Endodermal cell (in vitro differentiated cells): Measurements from ENCODE around the gene DOCK7. TPM values are rescaled to one million over a fixed set of nuclear protein-coding genes. Genes with fewer than 3 reads are reported as not detected.
A peak's percentile ranks its signal among the peaks of the same experiment; 100 is the strongest.

Experiments
- DNase-seq: peaks from one replicate; pipeline ENCODE4 v3.0.0-alpha.2; 2017
- H3K27ac ChIP-seq: 2 replicates; pipeline ENCODE4 v1.5.1; 2013; ENCODE audit warnings: mild to moderate bottlenecking, low read depth, low read length, moderate library complexity
- H3K27me3 ChIP-seq: 2 replicates; pipeline ENCODE4 v1.6.1; 2013; ENCODE audit warnings: mild to moderate bottlenecking, low read length, moderate library complexity; ENCODE audit not compliant: insufficient read depth, control insufficient read depth, poor library complexity, severe bottlenecking
- H3K36me3 ChIP-seq: 2 replicates; pipeline ENCODE4 v1.7.0; 2013; ENCODE audit warnings: mild to moderate bottlenecking, low read length, moderate library complexity; ENCODE audit not compliant: control insufficient read depth, insufficient read depth
- H3K4me1 ChIP-seq: one replicate; pipeline ENCODE4 v1.7.0; 2013; ENCODE audit warnings: low read length; ENCODE audit not compliant: control insufficient read depth, insufficient read depth
- H3K4me3 ChIP-seq: 2 replicates; pipeline ENCODE4 v1.5.1; 2013; ENCODE audit warnings: mild to moderate bottlenecking, low read length, moderate library complexity
- H3K9ac ChIP-seq: 2 replicates; pipeline ENCODE4 v1.6.1; 2013; ENCODE audit warnings: mild to moderate bottlenecking, low read length, moderate library complexity; ENCODE audit not compliant: poor library complexity, severe bottlenecking; ENCODE audit errors: extremely low read depth
- H3K9me3 ChIP-seq: 2 replicates; pipeline ENCODE4 v1.6.1; 2013; ENCODE audit warnings: mild to moderate bottlenecking, low read length, moderate library complexity; ENCODE audit not compliant: control insufficient read depth
- H3K27ac Mint-ChIP-seq: 2 replicates; pipeline ENCODE4 v1.8.0; 2020; ENCODE audit warnings: mixed read lengths
- H3K27me3 Mint-ChIP-seq: 2 replicates; pipeline ENCODE4 v1.8.0; 2021; ENCODE audit warnings: mild to moderate bottlenecking, mixed read lengths; ENCODE audit not compliant: insufficient read depth
- H3K36me3 Mint-ChIP-seq: 2 replicates; pipeline ENCODE4 v1.8.0; 2020; ENCODE audit warnings: low read depth, mixed read lengths
- H3K4me1 Mint-ChIP-seq: 2 replicates; pipeline ENCODE4 v1.8.0; 2020; ENCODE audit warnings: mixed read lengths
- H3K4me3 Mint-ChIP-seq: 2 replicates; pipeline ENCODE4 v1.8.0; 2020; ENCODE audit warnings: mild to moderate bottlenecking, moderate library complexity, mixed read lengths
- H3K9me3 Mint-ChIP-seq: 2 replicates; pipeline ENCODE4 v1.8.0; 2020; ENCODE audit warnings: mild to moderate bottlenecking, mixed read lengths
- CTCF ChIP-seq: fragments of 200-600 bp; sonication (generic); conservative IDR thresholded peaks from 2 replicates; pipeline ENCODE4 v1.5.0; 2021; ENCODE audit warnings: antibody characterized with exemption, mild to moderate bottlenecking
- WGBS, 2 experiments: methylation state at CpG; one replicate each; pipeline versions ENCODE4 v1.1.5 to v1.1.7; 2013; ENCODE audit warnings: missing lambda C conversion rate in 2 of 2, mixed read lengths in 1 of 2; ENCODE audit not compliant: insufficient coverage in 1 of 2, insufficient read length in 1 of 2; 5-methylcytosine and 5-hydroxymethylcytosine counted together
- total RNA-seq, 2 donors: library from RNA; stranded (reverse); fragmentation: NEBNext Ultra II Directional in 1 of 2; extraction: Animal tissue kit (Norgen Biotek cat#: 25700) in 1 of 2; gene quantifications; 2 replicates in 1 of 2; 3 replicates in 1 of 2; pipeline ENCODE4 v1.2.1, GENCODE V29; 2021

Gene DOCK7
- total RNA-seq, 2 donors from 2014 or later = 66.8 to 72.8 TPM

GRCh38 chr1:62726011-62726442 is 37.8 kb upstream of the DOCK7 start:
- H3K4me3 ChIP-seq = no peak overlapping the region
- Mint-ChIP-seq H3K36me3 (peaks cover 2% of the 10 kb centered on the region), H3K4me1 (peaks cover 52% of the 10 kb centered on the region), H3K27me3 (no peaks in the 10 kb centered on the region), H3K9me3 (no peaks in the 10 kb centered on the region), H3K27ac (no peak overlapping the region), H3K4me3 (no peak overlapping the region)
- DNase-seq = no peak
- WGBS, 2 experiments = 83 to 93% methylated on average over 1 to 2 of the region's 2 CpGs
- peak overlapping the region; percentile 14 for H3K27ac ChIP-seq
- H3K9ac ChIP-seq = no peak overlapping the region
- H3K27me3 ChIP-seq = no peaks in the 10 kb centered on the region
- H3K9me3 ChIP-seq = no peaks in the 10 kb centered on the region
- H3K36me3 ChIP-seq = no peaks in the 10 kb centered on the region
- peaks cover 13% of the 10 kb centered on the region for H3K4me1 ChIP-seq
- no peak for TF ChIP-seq CTCF

GRCh38 chr1:62725255-62725654 is 37.1 kb upstream of the DOCK7 start:
- peak overlapping the region; percentile 4 for H3K27ac Mint-ChIP-seq
- no peaks in the 10 kb centered on the region for H3K36me3 Mint-ChIP-seq
- no peak overlapping the region for H3K4me3 Mint-ChIP-seq
- no peaks in the 10 kb centered on the region for H3K27me3 ChIP-seq
- peaks cover 13% of the 10 kb centered on the region for H3K4me1 ChIP-seq
- H3K27ac ChIP-seq = peak overlapping the region; percentile 14
- no peaks in the 10 kb centered on the region for H3K36me3 ChIP-seq
- WGBS, 2 experiments = 50 to 74% methylated on average over 1 of the region's 1 CpG
- no peaks in the 10 kb centered on the region for H3K27me3 Mint-ChIP-seq
- no peaks in the 10 kb centered on the region for H3K9me3 Mint-ChIP-seq
- H3K4me3 ChIP-seq = no peak overlapping the region
- H3K9me3 ChIP-seq = no peaks in the 10 kb centered on the region
- no peak for DNase-seq
- no peak overlapping the region for H3K9ac ChIP-seq
- peaks cover 52% of the 10 kb centered on the region for H3K4me1 Mint-ChIP-seq
- TF ChIP-seq CTCF = no peak

GRCh38 chr1:62724430-62724829 is 36.2 kb upstream of the DOCK7 start:
- H3K9me3 Mint-ChIP-seq = no peaks in the 10 kb centered on the region
- H3K27me3 ChIP-seq = no peaks in the 10 kb centered on the region
- no peaks in the 10 kb centered on the region for H3K27me3 Mint-ChIP-seq
- no peak overlapping the region for H3K27ac ChIP-seq
- peaks cover 13% of the 10 kb centered on the region for H3K4me1 ChIP-seq
- DNase-seq = no peak
- H3K9ac ChIP-seq = no peak overlapping the region
- H3K27ac Mint-ChIP-seq = peak overlapping the region; percentile 78
- 93 to 100% methylated on average over 3 of the region's 3 CpGs for WGBS, 2 experiments
- H3K4me3 Mint-ChIP-seq = no peak overlapping the region
- H3K4me3 ChIP-seq = no peak overlapping the region
- H3K9me3 ChIP-seq = no peaks in the 10 kb centered on the region
- no peaks in the 10 kb centered on the region for H3K36me3 Mint-ChIP-seq
- no peak for TF ChIP-seq CTCF
- no peaks in the 10 kb centered on the region for H3K36me3 ChIP-seq
- H3K4me1 Mint-ChIP-seq = peaks cover 44% of the 10 kb centered on the region
